Fibroblast of upper back skin (primary cell): Measurements from ENCODE around the gene GUCA2B.

ENCODE experiments used
- DNase-seq: peaks from one replicate; pipeline ENCODE4 v3.0.0-alpha.2; 2013

The GUCA2B gene

GRCh38 chr1:42143896-42144710 lies 9.1 kb upstream of the GUCA2B start:
- DNase-seq = no peak

GRCh38 chr1:42144711-42145388 lies 8.4 kb upstream of the GUCA2B start:
- DNase-seq = no peak

- DNase-seq = no peak
Observed at GRCh38 chr1:42145389-42145716, 7.9 kb upstream of the GUCA2B start.

- no peak for DNase-seq
Observed at GRCh38 chr1:42145764-42146625, 7.2 kb upstream of the GUCA2B start.

GRCh38 chr1:42146626-42147320 lies 6.4 kb upstream of the GUCA2B start:
- DNase-seq = peak; percentile 53

GRCh38 chr1:42148166-42148565 lies 5.0 kb upstream of the GUCA2B start:
- DNase-seq = no peak

GRCh38 chr1:42150651-42151050 lies 2.6 kb upstream of the GUCA2B start:
- no peak for DNase-seq

- no peak for DNase-seq
Observed at GRCh38 chr1:42152119-42152518, 1.1 kb upstream of the GUCA2B start.

GRCh38 chr1:42153624-42154023 lies 414 bp downstream of the GUCA2B start:
- DNase-seq = no peak

- DNase-seq = no peak
Observed at GRCh38 chr1:42154685-42155084, 1.5 kb downstream of the GUCA2B start.

- no peak for DNase-seq
Observed at GRCh38 chr1:42155362-42155761, 2.2 kb downstream of the GUCA2B start.

GRCh38 chr1:42157667-42158066 lies 4.5 kb downstream of the GUCA2B start:
- DNase-seq = no peak

- peak; percentile 24 for DNase-seq
Observed at GRCh38 chr1:42158189-42158588, 5.0 kb downstream of the GUCA2B start.

- DNase-seq = no peak
Observed at GRCh38 chr1:42162181-42162580, 9.0 kb downstream of the GUCA2B start.

- DNase-seq = no peak
Observed at GRCh38 chr1:42163114-42163513, 9.9 kb downstream of the GUCA2B start.

GRCh38 chr1:42163536-42164503 lies 10.6 kb downstream of the GUCA2B start:
- no peak for DNase-seq

- DNase-seq = no peak
Observed at GRCh38 chr1:42164551-42165420, 11.6 kb downstream of the GUCA2B start, which contains the start of gene GUCA2A. GUCA2A (minus strand) TSS chr1:42164745; CDS start chr1:42164712, 33 bp downstream.

- peak; percentile 53 for DNase-seq
Observed at GRCh38 chr1:42165511-42166210, 12.5 kb downstream of the GUCA2B start.

GRCh38 chr1:42167611-42168390 lies 14.6 kb downstream of the GUCA2B start:
- DNase-seq = no peak
